Measurements from ENCODE around the gene PELI1.
"Not testable (repeated sequence)": the region's sequence is repeated elsewhere in the genome, so short reads cannot be mapped to it uniquely, and the experiment has no call there.

Gene PELI1

DNA sequence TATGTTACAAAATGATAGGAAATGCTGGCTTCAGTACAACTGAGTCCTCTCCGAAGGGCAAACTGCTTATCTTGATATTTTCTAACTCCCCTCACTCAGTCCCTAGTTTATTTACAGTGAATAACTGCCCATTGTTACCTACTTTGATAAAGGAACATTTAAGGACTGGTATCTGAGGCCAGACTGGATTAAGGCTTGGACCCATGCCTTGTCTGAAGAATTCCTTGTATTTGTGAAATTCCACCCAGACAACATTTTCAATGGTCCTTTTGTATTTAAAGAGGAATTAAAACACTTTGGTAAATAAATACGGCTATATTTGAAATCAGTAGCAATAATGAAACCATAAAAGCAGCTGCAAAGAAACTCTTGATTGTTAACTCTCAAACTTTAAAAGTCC is 58.3 kb downstream of the PELI1 start:
- no peak for DNase-seq (ENCODE audit: low read depth)
- TF ChIP-seq, protein P1, sequence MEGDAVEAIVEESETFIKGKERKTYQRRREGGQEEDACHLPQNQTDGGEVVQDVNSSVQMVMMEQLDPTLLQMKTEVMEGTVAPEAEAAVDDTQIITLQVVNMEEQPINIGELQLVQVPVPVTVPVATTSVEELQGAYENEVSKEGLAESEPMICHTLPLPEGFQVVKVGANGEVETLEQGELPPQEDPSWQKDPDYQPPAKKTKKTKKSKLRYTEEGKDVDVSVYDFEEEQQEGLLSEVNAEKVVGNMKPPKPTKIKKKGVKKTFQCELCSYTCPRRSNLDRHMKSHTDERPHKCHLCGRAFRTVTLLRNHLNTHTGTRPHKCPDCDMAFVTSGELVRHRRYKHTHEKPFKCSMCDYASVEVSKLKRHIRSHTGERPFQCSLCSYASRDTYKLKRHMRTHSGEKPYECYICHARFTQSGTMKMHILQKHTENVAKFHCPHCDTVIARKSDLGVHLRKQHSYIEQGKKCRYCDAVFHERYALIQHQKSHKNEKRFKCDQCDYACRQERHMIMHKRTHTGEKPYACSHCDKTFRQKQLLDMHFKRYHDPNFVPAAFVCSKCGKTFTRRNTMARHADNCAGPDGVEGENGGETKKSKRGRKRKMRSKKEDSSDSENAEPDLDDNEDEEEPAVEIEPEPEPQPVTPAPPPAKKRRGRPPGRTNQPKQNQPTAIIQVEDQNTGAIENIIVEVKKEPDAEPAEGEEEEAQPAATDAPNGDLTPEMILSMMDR (IDR thresholded peaks at IDR 0.05; ENCODE audit: control insufficient read depth, insufficient read depth, low read depth, low read length, missing control alignments) = no peak
- H3K4me3 ChIP-seq (ENCODE audit: control insufficient read depth, low read depth, low read length) = no peak overlapping the region

DNA sequence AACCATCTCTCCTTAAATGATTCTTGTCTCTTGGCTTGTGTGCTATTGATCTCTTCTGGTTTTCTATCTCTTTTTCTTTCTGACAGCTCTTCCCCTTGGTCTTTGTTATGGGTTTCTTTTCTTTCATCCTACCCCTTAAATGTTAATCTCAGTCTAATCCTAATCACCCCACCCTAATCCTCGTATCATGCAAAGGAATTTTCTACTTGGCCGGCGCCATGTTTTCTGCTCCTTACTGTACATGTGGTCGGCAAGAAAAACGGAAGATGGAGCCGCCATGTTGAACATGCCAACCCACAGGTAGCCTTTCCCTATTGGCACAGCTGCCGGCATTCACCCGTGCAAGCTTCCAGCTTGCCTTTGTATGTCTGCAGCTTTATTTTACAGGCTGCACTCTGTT is 63.2 kb downstream of the PELI1 start:
- DNase-seq (ENCODE audit: low read depth) = no peak
- no peak overlapping the region for H3K4me3 ChIP-seq (ENCODE audit: control insufficient read depth, low read depth, low read length)
- TF ChIP-seq, protein P1 (IDR thresholded peaks at IDR 0.05; ENCODE audit: control insufficient read depth, insufficient read depth, low read depth, low read length, missing control alignments) = no peak

DNA sequence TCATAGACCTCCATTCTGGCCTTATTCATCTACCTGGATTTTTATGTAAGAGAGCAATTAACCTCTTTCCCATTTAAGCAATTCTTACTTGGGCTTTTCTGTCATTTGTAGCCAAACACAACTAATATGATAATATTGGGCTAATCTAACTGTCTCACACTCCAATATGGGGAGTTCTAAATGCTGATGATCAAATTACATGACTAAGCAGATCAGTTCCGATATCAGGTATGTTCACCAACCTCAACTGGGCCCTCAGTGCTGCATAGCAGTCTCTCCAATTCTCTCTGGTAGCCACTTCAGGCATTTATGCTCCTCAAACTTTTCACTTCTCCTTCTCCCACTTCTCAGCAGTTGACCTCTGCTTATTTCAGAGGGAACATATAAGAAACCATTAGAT is 64.0 kb downstream of the PELI1 start:
- DNase-seq (ENCODE audit: low read depth) = no peak
- TF ChIP-seq, protein P1 (IDR thresholded peaks at IDR 0.05; ENCODE audit: control insufficient read depth, insufficient read depth, low read depth, low read length, missing control alignments) = no peak
- no peak overlapping the region for H3K4me3 ChIP-seq (ENCODE audit: control insufficient read depth, low read depth, low read length)

DNA sequence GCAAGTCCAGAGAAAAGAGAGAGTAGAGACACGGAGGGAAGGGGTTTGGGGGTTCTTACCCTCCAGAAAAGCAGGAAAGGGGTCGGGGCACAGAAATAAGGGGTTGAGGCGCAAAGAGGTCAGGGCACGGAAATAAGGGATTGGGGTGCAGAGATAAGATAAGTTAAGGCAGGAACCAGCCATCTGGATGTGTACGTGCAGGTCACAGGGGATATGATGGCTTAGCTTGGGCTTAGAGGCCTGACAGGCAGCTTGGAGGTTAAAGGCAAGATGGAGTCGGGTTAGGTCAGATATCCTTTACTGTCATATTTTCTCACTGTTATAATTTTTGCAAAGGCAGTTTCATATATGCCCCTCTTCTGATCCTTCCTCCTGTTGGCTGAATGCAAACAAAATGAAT is 64.5 kb downstream of the PELI1 start:
- not testable (repeated sequence) for DNase-seq (ENCODE audit: low read depth); H3K4me3 ChIP-seq (ENCODE audit: control insufficient read depth, low read depth, low read length)

DNA sequence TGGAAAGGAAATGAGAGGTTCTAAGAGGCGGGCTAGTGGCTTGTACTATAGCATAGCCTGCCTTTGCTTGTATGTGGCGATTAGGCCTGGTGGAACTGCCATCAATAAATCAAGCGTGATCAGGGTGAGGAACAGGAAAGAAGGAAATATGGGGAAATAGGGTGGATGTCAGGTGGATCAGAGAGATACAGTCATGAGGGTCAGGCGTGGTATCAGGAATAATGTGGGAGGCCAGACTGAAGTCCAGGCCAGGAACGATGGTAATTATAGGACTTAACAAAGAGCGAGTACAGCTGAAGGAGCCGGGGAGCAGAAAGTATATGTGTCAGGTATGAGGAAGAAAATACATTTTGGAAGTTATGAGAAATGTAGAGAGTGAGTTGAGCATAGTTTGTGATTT is 67.4 kb downstream of the PELI1 start:
- not testable (repeated sequence) for DNase-seq (ENCODE audit: low read depth); H3K4me3 ChIP-seq (ENCODE audit: control insufficient read depth, low read depth, low read length)

DNA sequence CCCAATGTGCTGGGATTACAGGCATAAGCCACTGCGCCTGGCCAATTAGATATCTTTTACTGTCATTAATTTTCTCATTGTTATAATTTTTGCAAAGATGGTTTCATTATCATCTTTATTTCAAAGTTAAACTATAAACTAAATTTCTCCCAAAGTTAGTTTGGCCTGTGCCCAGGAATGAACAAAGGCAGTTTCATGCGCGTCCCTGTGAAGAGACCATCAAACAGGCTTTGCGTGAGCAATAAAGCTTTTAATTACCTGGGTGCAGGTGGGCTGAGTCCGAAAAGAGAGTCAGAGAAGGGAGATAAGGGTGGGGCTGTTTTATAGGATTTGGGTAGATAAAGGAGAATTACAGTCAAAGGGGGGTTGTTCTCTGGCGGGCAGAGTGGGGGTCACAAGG is 69.6 kb downstream of the PELI1 start:
- not testable (repeated sequence) for H3K4me3 ChIP-seq (ENCODE audit: control insufficient read depth, low read depth, low read length); DNase-seq (ENCODE audit: low read depth)

DNA sequence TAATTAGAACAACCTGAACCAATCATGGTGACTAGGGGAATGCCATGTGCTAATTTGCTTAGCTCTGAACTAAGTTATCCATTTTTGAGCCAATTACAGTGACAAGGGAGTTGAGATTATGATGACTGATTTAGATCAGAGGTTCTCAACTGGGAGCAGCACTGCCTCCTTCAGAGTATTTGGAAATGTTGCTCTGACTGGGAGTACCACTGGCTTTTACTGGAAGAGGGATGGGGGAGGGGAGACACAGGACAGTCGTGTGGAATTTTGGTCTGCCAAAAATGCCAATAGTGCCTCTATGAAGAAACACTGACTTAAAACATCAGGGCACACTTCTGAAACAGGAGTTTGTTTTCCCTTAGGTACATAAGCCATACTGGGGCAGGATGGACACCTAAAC is 76.9 kb downstream of the PELI1 start:
- no peak overlapping the region for H3K4me3 ChIP-seq (ENCODE audit: control insufficient read depth, low read depth, low read length)
- TF ChIP-seq, protein P1 (IDR thresholded peaks at IDR 0.05; ENCODE audit: control insufficient read depth, insufficient read depth, low read depth, low read length, missing control alignments) = no peak
- no peak for DNase-seq (ENCODE audit: low read depth)

DNA sequence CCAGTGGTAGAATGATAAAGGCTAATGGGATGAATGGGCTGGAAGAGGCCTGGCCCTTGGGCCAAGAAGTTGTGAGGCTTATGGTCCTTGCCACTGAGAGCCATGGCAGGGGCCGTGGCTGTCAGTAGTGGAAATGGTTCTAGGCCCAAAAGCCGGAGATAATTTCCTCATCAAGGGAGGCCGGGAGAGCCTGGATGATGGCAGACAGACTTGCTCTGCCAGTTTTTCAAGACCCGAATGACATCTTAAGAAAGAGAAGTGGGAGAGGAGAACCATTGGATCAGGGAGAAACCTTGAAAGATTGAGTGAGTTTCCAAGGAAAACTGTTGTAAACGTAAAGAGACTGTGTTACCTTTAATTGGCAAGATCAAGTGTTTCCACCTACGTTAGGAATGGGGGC is 78.7 kb downstream of the PELI1 start:
- DNase-seq (ENCODE audit: low read depth) = no peak
- H3K4me3 ChIP-seq (ENCODE audit: control insufficient read depth, low read depth, low read length) = no peak overlapping the region
- TF ChIP-seq, protein P1 (IDR thresholded peaks at IDR 0.05; ENCODE audit: control insufficient read depth, insufficient read depth, low read depth, low read length, missing control alignments) = no peak
